Esophagus muscularis mucosa (tissue), 4 donors: ENCODE results near the gene SOX9. TPM values are rescaled to one million over a fixed set of nuclear protein-coding genes. Genes with fewer than 3 reads are reported as not detected.

ENCODE experiments used
- DNase-seq: peaks from one replicate; pipeline ENCODE4 v3.0.0-alpha.2; 2017; ENCODE audit errors: extremely low spot score
- H3K27ac ChIP-seq, 4 donors: fragments of 200-600 bp; sonication (generic); replicated peaks in 1 of 4; 1 replicate in 3 of 4; 2 replicates in 1 of 4; pipeline ENCODE4 v1.5.1; 2016 to 2019; ENCODE audit warnings: mild to moderate bottlenecking in 1 of 4
- H3K27me3 ChIP-seq, 4 donors: fragments of 200-600 bp; sonication (generic); one replicate each; pipeline versions ENCODE4 v1.5.1 to v1.6.0; 2016 to 2019
- H3K36me3 ChIP-seq, 4 donors: fragments of 200-600 bp; sonication (generic); one replicate each; pipeline ENCODE4 v1.5.1; 2016 to 2019
- H3K4me1 ChIP-seq, 4 donors: fragments of 200-600 bp; sonication (generic); one replicate each; pipeline ENCODE4 v1.5.1; 2016 to 2019
- H3K4me3 ChIP-seq, 4 donors: fragments of 200-600 bp; sonication (generic); 1 replicate in 2 of 4; 2 replicates in 2 of 4; pipeline ENCODE4 v1.5.1; 2016 to 2019; ENCODE audit warnings: mild to moderate bottlenecking in 4 of 4, moderate library complexity in 1 of 4
- H3K9me3 ChIP-seq, 4 donors: fragments of 200-600 bp; sonication (generic); 1 replicate in 3 of 4; 2 replicates in 1 of 4; pipeline ENCODE4 v1.5.1; 2016 to 2019
- EP300 ChIP-seq: sonication (generic); formaldehyde crosslinking; IDR thresholded peaks from one replicate; pipeline ENCODE4 v1.6.1; 2017; ENCODE audit warnings: antibody characterized with exemption
- POLR2A ChIP-seq: fragments of 450-650 bp; IDR thresholded peaks from one replicate; pipeline ENCODE4 v1.6.1; 2017; ENCODE audit warnings: antibody characterized with exemption, moderate library complexity, mild to moderate bottlenecking, low read depth
- POLR2AphosphoS5 ChIP-seq, 2 donors: sonication (generic); formaldehyde crosslinking; IDR thresholded peaks; one replicate each; pipeline ENCODE4 v1.6.1; 2017; ENCODE audit warnings: antibody characterized with exemption in 2 of 2
- WGBS: methylation state at CpG from one replicate; pipeline ENCODE4 v1.1.5; 2018; 5-methylcytosine and 5-hydroxymethylcytosine counted together
- intact Hi-C: fragments of 100-400 bp; cut with DNase I; formaldehyde crosslinking; loops from one replicate; pipeline ENCODE4 v1.15.1; 2023
- total RNA-seq, 4 donors: library from RNA; depleted of rRNA; stranded (reverse); fragments of >200 nt; gene quantifications; one replicate each; pipeline versions ENCODE4 v1.1.0 to v1.2.1, GENCODE V29; 2016
- TF ChIP-seq, protein P1 (sequence below), 3 experiments: fragments of 200-600 bp in 2 of 3; fragments of 450-650 bp in 1 of 3; sonication (generic) in 2 of 3; IDR thresholded peaks; one replicate each; pipeline ENCODE4 v1.5.1; 2017 to 2019; ENCODE audit warnings: antibody characterized with exemption in 3 of 3, mild to moderate bottlenecking in 2 of 3, moderate library complexity in 1 of 3

The SOX9 gene
- total RNA-seq, result 1 to 10 TPM; 1.4 to 3.7 (median 1.9) TPM

DNA sequence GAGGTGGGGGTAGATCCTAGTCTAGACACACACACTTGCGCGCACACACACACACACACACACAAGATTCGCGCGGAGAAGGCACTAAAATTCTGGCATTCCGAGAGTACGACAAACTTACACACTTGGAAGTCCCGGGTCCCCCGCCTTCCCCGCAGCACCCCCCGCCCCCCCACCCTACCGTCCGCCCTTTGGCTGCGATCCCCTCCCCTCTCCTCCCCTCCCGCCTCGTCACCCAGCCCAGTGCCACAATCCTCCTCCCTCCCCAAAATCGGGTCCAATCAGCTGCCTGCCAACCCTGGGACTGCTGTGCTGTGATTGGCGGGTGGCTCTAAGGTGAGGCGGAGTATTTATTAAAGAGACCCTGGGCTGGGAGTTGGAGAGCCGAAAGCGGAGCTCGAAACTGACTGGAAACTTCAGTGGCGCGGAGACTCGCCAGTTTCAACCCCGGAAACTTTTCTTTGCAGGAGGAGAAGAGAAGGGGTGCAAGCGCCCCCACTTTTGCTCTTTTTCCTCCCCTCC lies at the start of gene SOX9:
SOX9 (plus strand) TSS at position 379 of the 522 bp plus-strand sequence. CDS start 372 bp downstream, outside the sequence.
- Histone ChIP-seq H3K27ac (peak within 1 kb of the TSS in 3 of 4 donors; percentile 42 to 69 (median 65)), H3K36me3 (peaks cover 0 to 9% (median 0%) of the 10 kb centered on the region in 4 donors), H3K9me3 (no peaks in the 10 kb centered on the region), H3K4me1 (peaks cover 25 to 72% (median 67%) of the 10 kb centered on the region in 4 donors), H3K4me3 (peak within 1 kb of the TSS; percentile 49 to 65 (median 53)), H3K27me3 (peaks cover 9 to 98% (median 56%) of the 10 kb centered on the region in 4 donors)
- 1% methylated on average over 20 of the region's 27 CpGs for WGBS
- no peak for DNase-seq
- intact Hi-C loops, result loop anchor here (10.0 kb wide), 3 partner anchors 406 to 1356 kb away; no protein-coding TSS in a partner anchor
- TF ChIP-seq POLR2AphosphoS5 (IDR thresholded peaks at IDR 0.05) (peak; percentile 36 to 64), EP300 (no peak)

DNA sequence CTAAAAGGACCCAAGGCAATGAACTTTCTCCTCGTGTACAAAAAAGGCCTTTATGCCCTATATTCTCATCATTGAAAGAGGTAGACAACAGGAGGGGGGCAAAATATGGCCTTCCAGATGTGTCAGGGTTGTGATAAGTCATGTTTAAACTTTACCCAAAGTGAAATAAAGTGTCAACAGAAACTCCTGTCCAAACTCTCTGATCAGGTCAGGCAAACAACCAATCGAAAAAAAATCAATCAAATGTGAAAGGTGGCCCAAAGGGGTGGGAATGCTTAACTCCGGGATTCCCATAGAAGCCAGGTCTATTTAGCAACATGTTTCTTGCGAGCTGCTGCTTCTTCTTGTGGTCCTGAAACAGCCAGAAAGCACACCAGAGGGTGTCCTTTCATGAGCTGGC lies 49.5 kb upstream of the SOX9 start:
- no peak overlapping the region for H3K27ac ChIP-seq
- H3K9me3 ChIP-seq, result no peaks in the 10 kb centered on the region
- H3K27me3 ChIP-seq, result peaks cover 0 to 7% (median 0%) of the 10 kb centered on the region in 4 donors
- 52% methylated on average over 4 of the region's 4 CpGs for WGBS
- no peaks in the 10 kb centered on the region for H3K4me1 ChIP-seq
- TF ChIP-seq, protein P1, sequence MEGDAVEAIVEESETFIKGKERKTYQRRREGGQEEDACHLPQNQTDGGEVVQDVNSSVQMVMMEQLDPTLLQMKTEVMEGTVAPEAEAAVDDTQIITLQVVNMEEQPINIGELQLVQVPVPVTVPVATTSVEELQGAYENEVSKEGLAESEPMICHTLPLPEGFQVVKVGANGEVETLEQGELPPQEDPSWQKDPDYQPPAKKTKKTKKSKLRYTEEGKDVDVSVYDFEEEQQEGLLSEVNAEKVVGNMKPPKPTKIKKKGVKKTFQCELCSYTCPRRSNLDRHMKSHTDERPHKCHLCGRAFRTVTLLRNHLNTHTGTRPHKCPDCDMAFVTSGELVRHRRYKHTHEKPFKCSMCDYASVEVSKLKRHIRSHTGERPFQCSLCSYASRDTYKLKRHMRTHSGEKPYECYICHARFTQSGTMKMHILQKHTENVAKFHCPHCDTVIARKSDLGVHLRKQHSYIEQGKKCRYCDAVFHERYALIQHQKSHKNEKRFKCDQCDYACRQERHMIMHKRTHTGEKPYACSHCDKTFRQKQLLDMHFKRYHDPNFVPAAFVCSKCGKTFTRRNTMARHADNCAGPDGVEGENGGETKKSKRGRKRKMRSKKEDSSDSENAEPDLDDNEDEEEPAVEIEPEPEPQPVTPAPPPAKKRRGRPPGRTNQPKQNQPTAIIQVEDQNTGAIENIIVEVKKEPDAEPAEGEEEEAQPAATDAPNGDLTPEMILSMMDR (IDR thresholded peaks at IDR 0.05), result no peak
- no peak for TF ChIP-seq POLR2AphosphoS5 (IDR thresholded peaks at IDR 0.05)
- H3K4me3 ChIP-seq, result no peak overlapping the region
- no peak for DNase-seq
- H3K36me3 ChIP-seq, result no peaks in the 10 kb centered on the region
- intact Hi-C loops, result no loop called here

DNA sequence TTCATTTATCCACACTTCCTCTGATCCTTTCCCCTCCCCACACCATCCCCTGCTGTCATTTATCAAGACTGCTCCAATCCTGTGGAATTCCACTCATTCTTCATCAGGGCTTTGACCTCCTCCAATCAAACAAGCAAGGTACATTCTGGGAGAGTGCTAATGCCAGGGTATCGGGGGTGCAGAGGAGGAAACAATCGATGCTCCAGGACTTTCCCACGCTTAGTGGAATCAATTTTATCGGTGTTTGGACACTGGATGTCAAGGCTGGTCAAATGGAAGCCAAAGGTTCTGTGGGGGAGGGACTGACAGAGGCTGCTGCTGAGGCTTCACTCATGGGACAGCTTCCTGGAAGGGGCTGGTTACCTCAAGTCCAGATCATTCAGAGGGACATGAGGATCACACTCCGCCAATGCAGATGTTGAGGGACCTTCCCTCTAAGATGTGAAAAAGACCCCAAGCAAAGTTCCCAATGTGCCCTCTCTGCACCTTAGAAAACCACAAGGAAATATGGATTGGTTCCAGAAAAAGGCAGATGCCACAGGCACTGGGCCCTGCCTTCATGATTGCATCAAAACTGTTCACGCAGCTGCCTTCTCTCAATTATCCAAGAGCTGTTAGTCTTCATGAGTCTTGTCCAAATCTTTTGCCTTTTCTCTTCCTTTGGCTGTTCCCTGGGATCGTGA lies 44.7 kb upstream of the SOX9 start:
- H3K9me3 ChIP-seq, result no peaks in the 10 kb centered on the region
- H3K27ac ChIP-seq, result no peak overlapping the region
- TF ChIP-seq POLR2AphosphoS5 (IDR thresholded peaks at IDR 0.05) (no peak), EP300 (no peak), POLR2A (no peak)
- TF ChIP-seq, protein P1 (IDR thresholded peaks at IDR 0.05), result no peak
- peaks cover 0 to 7% (median 0%) of the 10 kb centered on the region in 4 donors for H3K27me3 ChIP-seq
- H3K4me1 ChIP-seq, result no peaks in the 10 kb centered on the region
- DNase-seq, result no peak
- intact Hi-C loops, result no loop called here
- 59% methylated on average over 7 of the region's 7 CpGs for WGBS
- no peak overlapping the region for H3K4me3 ChIP-seq
- no peaks in the 10 kb centered on the region for H3K36me3 ChIP-seq

DNA sequence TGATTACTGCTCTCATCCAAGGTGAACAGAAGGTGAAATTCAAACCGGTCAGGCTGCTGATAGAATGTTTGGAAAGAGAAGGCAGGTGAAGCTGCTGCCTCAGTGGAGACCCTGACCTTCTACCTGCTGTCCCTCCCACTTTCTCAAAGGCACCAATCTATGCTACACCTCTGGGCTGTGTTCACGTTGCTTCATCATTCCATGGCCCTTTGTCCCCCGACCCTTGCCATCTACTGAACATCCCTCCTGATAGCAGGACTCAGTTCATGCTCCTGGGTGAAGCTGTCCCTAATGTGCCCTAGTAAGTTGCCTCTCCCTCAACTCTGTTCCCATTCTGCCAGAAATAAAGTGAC lies 44.2 kb upstream of the SOX9 start:
- Histone ChIP-seq H3K4me3 (no peak overlapping the region), H3K36me3 (no peaks in the 10 kb centered on the region), H3K27ac (no peak overlapping the region), H3K4me1 (no peaks in the 10 kb centered on the region), H3K27me3 (peaks cover 0 to 7% (median 0%) of the 10 kb centered on the region in 4 donors), H3K9me3 (no peaks in the 10 kb centered on the region)
- intact Hi-C loops, result no loop called here
- DNase-seq, result no peak
- TF ChIP-seq, protein P1 (IDR thresholded peaks at IDR 0.05), result no peak
- TF ChIP-seq POLR2A (no peak), EP300 (no peak), POLR2AphosphoS5 (IDR thresholded peaks at IDR 0.05) (no peak)
- WGBS, result 90% methylated on average over 3 of the region's 3 CpGs

- Histone ChIP-seq H3K4me1 (no peaks in the 10 kb centered on the region), H3K27ac (no peak overlapping the region), H3K27me3 (peaks cover 0 to 7% (median 0%) of the 10 kb centered on the region in 4 donors), H3K9me3 (no peaks in the 10 kb centered on the region), H3K4me3 (no peak overlapping the region), H3K36me3 (no peaks in the 10 kb centered on the region)
- TF ChIP-seq, protein P1 (IDR thresholded peaks at IDR 0.05), result no peak
- no peak for TF ChIP-seq POLR2AphosphoS5 (IDR thresholded peaks at IDR 0.05)
- intact Hi-C loops, result no loop called here
- WGBS, result 66% methylated on average over 3 of the region's 4 CpGs
- no peak for DNase-seq
These were observed 43.4 kb upstream of the SOX9 start for GRCh38 chr17:72077326-72077960.
